HuH-7 (cell line): ENCODE results near the gene SRGAP3.

Source experiments
- DNase-seq: peaks from one replicate; pipeline ENCODE4 v3.0.0; 2011; ENCODE audit warnings: low spot score

SRGAP3 gene

DNA sequence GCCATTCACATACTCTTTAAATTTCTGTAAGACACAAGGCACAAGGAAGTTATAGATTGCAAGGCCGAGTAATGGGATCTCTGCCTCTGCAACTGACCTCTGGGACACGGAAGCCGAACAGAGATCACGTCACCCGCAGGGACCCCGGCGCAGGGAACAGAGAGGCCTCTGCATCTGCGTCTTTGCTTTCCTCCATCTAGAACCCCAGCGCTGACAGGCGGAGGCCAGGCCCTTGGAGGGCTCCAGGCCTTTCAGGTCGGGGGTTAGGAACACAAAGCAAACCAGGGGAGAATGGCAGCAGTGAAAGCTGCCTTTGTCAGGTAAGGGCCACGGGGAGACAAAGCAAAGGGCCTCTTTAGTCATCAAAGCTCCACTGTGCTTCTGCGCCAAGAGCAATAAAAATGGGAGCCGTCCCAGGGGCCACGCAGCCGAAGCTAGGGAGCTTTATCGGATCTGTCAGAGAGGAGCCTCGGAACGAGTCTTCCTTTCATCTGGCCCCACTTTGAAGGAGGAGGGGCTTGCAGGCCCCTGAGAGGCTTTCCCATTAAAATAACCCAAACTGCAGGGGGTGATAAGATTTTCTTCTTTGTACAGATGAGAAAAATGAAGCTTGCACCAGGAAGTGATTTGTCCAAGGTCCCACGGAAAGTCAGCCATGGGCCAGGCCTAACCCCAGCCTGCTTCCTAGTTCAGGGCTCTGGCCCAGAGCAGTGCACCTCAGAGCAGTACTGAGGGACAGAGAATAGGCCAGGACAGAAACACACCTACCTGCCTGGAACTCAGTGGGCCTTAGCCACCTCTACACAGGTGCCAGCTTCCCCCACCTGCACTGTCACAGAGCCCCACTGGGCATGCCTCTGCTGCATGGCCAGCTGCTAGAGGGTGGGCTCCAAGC, 201.7 kb downstream of the SRGAP3 start:
- DNase-seq = peak; percentile 37

DNA sequence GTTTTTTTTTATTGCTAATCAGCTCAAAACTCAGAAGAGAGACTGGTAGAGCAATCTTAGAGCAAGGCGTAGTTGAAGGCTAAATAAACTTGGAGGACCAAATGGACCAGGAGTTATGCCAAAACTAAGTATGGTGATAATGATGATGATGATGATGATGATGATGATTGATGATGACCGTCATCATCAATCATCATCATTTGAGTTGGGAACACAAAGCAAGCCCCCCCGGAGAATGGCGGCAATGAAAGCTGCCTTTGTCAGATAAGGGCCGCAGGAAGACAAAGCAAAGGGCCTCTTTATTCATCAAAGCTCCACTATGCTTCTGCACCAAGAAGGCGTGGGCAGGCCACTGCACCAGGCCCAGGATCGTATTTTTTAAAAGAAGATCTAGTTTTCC, 204.1 kb downstream of the SRGAP3 start:
- no peak for DNase-seq

DNA sequence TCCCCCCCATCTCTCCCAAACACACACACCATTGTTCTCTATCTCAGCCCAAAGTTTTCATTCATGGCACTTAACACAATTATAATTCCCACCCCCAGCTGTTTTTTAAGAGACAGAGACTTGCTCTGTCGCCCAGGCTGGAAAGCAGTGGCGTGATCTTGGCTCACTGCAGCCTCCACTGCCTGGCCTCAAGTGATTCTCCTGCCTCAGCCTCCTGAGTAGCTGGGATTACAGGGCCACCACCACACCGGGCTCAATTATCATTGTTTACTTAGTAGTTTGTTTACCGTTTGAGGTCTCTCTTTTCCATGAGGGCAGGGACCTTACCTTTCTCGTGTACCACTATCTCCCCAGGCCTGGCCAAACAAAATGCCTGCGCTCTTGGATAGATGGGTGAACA, 206.4 kb downstream of the SRGAP3 start:
- no peak for DNase-seq

DNA sequence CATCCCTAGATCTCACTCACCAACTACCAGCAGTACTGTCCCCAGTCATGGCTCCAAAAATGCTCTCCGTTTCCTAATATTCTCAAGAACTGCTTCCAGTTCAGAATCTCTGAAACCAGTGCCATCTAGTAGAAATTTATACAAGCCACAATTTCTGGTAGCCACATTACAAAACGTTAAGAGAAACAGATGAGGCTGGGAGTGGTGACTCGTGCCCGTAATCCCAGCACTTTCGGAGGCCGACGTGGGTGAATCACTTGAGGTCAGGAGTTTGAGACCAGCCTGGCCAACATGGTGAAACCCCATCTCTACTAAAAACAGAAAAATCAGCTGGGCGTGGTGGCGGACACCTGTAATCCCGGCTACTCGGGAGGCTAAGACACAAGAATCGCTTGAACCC, 207.8 kb downstream of the SRGAP3 start:
- no peak for DNase-seq

DNA sequence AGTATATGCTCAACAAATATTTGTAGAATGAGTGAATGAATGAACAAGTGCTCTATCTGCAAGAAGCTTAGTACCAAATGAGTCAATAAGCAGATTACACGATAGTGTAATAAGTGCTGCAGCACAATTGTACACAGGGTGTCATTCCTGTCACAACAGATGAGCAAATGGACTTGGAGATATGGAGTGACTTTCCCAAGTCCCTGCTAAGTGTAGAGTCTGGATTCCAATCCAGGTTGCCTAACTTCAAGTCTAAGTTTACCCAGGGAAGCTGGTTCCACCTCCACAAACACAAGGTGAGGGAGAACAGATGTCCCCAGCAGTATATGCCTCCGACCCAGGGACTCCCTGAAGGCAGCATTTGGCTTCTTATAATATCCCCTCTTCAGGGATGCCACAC, 208.4 kb downstream of the SRGAP3 start:
- peak; percentile 64 for DNase-seq

DNA sequence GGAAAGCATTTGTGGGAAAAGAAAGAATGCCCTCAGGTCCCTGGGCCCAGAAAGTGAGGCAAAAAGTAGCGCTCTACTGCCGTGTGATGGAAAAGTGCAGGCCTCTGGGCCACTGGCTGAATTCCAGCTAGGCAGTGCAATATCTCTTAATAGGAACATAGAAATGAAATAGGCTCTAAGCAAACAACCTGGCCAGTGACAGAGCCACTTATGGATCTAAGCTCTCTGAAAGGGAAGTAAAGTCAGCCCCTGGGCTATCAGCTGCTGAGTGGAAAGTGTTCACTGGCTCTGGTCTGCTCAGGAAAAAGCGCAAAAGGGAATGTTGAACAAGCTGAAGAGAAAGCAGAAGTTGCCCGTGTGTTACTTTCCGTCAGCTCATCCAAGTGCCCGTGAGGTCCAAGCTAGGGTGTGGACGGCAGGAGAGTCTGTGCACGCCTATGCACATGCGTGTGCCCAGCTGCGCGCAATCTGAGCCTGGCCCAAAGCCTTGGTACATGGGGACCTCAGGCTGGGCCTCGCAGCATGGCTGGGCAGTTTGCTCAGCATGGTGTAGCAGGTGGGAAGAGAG, 212.2 kb downstream of the SRGAP3 start:
- DNase-seq = no peak

DNA sequence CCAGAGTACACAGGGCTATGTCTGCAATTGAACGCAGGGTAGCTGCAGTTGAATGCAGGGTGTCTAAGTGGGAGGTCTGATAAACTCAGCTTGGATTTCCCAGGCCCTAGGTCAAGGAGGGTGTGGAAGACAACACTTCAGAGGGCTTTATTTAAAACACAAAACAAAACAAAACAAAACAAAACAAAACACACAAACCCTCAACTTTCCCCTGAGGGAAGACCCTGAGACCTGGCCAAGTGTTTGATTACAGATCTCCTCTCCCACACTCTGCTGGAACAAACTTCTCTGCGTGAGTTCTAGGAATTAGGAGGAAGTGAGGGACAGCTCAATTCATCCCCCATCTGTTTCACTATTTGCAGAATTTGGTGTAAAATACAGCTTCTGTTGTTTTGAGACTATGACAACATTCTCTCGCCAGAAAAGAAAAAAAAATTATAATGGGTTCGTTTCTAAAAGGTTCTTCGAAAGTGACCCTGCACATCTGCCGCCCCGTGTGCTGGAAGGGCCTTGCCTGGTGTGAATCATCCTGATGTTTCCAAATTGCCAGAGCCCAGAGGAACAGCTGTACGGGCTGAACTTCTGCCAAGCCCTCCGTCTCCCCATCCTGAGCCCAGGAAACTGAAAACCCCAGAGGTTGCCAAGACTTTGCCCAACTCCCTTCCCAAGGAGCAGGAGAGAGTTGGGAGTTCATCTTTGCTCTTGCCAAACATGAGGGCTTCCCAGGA, 212.9 kb downstream of the SRGAP3 start:
- no peak for DNase-seq

DNA sequence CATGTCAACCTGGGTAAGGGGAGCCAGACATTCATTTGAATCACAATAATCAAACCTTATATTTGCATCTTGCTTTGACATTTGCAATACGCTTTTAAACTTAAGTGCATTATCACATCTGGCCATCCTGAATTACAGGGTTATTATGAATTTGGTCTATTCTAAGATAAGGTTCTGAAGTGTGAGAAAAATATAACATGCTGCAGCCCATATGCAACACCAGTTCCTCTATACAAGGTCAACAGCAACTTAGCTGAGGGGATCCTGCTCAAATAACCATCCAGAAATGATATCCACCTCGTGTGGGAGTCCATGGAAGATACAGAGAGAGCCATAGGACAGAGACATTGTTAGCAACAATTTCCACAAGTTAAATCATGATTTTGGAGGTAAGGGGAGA, 213.5 kb downstream of the SRGAP3 start:
- no peak for DNase-seq

DNA sequence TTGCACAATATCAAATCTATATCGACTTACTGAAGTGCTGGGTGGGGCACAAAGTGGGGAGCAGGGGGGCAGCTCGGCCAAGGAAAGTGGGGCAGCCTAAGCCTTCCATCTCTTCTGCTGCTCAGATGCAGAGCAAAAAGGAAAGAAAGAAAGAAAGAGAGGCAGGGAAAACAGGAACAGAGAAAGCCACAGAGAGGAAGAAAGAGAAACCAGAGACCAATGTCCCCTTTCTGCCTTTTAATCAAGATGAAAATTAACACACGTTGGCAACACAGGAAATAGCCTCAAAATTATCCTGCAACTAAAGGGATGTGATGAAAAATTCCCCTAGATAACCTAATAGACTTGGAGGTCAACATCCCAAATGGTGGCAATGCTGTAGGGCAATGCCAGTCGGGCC, 214.0 kb downstream of the SRGAP3 start:
- DNase-seq = no peak

DNA sequence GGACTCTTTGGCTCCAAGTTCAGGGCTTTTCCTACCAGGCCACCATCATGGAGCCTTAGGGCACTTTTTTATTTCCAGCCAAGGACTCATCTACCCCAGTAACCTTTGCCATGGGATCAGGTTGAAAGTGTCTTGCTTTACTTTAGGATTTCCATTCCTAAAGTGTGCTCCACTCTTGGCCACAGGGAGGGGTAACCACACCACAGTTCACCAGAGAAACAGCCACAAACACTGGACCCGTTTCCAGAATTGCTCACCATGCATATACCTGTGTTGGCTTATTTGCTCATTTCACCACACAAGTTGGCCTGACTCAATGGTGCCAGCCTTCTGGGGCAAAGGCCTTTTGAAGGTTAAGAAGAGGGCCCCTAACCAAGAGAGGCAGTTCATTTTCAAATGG, 215.6 kb downstream of the SRGAP3 start:
- no peak for DNase-seq

DNA sequence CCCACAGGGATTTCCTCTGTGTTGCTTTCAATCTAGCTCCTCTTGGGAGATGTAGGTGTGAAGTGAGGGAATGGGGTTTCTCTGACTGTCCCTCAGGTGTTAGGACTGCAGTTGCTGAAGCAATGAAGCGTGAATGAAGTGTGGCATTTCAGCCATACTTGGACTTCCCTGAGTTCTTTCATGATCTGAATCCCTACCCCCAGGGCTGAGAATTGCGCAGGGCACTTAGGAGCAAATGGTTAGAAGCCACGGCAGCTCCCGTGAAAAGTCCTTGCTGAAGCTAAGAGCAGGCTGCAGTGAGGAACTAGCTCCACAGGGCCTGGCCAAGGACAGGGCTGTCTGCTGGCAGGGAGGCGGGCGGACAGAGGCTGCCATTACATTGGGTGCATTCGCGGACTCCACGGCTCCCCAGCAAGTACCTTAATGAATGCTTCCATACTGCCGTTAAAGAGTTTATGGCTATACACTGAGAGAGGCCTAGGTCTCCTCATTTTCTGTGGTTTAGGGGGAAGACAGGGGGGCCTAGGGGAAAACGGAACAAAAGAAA, 217.1 kb downstream of the SRGAP3 start:
- DNase-seq = no peak

DNA sequence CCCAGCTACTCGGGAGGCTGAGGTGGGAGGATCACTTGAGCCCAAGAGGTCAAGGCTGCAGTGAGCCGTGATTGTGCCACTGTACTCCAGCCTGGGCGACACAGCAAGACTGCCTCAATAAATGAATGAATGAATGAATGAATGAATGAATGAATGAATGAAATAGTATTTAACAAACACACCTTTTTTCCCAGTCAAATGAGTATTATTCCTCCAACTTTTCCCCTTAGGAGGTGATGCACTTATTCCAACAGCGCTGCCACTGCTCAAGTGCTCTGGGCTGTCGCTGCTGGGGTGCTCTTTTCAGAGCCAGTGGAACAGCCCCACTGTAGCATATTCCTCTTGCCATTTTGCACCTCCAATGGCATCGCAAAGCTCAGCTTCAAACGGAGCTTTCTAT, 219.4 kb downstream of the SRGAP3 start:
- no peak for DNase-seq

DNA sequence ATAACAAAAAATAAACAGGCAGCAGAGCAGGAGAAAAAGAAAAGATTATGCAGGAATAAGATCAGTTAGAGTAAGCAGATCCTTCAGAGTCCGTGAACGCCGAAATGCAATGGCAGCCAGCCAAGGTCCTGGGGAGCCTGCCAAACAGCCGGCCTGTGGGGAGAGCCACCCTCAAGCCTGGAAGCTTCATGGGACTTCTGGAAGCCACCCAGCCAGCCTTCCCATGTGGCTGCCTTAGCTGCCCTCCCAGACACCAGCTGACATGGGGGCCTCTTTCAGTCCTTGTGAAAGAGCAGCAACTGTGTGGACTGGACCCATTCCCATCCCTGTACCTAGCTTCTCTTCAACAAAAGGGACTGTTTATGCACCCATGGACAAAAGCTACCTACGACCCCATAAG, 221.3 kb downstream of the SRGAP3 start:
- no peak for DNase-seq

DNA sequence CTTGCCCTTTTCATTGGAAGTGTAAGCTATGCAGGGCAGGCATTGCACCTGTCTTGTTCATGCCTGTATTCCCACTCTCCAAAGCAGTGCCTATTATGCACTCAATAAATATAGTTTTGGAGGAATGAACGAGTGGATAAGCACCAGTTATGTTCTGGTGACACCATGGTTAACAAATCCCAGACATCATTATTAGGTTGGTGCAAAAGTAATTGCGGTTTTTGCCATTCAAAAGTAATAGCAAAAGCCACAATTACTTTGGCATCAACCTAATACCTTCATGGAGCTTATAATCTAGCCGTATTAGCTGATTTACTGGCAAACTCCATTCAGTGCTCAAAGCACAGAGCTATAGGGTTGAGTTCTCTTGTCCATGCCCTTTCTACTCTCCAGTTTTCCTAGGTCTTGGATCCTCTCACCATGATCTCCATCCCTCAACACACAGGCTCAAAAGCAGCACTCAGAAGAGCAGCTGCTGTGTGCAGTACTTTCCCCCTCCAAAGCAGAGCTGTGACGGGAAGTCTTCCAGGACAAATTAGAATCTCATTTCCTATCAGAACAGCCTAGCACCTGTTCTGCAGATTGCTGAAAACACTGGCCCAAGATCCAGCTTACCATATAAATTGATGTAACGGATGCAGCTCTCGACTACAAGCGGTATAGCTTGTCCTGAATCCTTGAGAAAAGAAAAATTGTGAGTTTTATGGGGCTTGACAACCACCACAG, 223.0 kb downstream of the SRGAP3 start:
- no peak for DNase-seq

DNA sequence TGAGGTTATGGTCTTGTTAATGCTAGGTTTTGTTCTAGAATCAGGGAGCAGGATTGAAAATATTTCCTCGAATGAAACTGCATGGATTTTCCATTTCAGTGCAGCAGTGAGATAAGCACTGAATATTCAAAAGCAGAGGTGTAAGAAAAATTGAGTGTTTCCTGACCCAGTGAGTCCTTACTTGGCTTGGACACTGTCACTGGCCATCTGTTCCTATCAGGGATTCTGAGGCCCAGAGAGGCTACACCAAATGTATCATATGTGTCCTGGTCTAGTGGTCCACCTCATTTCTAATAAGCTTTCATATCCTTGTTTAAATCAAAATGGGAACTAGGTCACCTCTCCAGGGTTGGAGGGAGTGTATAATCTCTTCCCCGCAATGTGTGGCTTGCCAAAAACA, 225.1 kb downstream of the SRGAP3 start:
- DNase-seq = no peak

DNA sequence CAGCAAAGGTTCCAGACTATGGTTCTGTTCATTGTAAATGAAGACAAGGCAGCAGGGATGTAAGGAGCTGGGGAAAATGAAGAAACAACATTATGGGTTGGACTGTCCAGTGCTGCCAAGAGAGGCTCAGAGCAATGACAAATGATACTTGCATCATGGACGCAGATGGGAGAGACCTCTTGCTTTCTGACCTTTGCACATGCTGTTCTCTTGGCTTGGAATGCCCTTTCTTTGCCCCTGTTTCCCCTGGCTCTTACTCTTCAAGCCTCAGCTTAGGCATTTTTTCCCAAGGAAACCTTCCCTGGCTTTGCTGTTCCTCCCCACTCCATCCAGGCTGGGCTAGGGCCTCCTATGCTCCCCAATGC, 226.2 kb downstream of the SRGAP3 start:
- no peak for DNase-seq

DNA sequence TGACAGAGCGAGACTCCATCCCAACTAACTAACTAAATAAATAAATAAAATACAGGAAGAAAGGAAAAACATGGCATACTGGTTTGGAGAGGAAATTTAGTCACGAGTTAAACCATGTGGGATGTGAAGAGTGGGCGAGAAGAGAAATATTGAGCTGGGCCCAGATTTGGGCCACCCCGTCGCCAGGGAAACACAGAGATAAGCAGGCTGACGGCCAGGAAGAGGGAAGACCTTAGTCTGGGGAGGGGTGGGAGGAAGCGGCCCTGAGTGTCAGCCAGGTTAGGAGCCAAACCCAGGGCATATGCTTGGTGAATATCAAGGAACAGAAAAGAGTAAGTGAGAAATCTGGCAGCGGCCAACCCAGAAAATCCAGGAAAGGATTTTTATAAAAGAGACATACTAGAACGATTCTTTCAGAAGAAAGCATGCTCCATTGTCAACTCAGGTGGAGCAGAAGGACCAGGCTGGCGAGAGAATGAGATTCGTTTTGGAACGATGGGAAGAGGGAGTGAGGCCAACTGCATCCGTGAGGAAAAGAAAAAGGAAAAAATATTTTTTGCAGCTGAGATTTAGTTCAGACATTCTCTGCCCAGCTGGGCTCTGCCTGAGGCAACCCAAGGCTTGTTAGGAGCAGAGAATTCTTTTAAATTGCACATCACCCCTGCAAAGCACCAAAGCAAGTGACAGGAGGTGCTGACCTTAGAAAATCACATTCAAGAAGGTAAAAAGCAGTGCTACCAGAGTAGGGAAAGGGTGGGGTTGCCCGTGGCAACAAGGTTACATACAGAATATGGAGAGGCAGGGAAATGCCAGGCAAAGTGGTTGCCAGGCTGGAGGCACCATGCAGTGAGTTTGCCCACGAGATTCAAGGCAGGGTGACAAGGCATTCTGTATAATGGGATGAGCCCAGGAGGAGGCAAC, 226.9 kb downstream of the SRGAP3 start:
- no peak for DNase-seq

DNA sequence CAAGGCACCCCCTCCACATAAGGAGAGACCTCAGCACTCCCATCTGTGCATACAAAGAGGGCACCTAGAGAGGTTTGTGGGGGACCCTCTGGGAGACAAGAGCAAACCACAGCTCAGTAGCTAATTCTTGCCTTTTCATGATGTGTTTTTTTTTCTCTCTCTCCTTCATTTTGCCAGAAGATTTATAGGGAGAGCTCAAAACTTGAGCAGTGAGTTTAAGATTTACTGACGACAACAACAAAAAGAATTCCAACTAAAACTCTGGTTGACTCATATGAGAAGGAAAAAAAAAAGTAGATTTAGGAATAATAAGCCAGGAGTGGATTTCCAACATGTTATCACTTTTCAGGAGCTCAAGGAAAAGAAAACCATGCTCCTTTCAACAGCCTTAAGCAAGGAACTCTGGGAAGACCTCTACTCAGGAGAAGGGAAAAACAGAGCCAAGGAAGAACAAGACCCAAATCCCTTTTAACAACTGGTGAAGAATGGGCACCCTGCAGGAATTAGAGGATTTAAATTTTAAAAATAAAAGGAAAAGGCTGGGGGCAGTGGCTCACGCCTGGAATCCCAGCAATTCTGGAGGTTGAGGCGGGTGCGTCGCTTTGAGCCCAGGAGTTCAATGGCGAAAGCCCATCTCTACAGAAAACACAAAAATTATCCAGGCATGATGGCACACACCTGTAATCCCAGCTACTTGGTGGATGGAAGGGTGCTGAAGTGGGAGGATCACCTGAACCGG, 228.0 kb downstream of the SRGAP3 start:
- DNase-seq = no peak

DNA sequence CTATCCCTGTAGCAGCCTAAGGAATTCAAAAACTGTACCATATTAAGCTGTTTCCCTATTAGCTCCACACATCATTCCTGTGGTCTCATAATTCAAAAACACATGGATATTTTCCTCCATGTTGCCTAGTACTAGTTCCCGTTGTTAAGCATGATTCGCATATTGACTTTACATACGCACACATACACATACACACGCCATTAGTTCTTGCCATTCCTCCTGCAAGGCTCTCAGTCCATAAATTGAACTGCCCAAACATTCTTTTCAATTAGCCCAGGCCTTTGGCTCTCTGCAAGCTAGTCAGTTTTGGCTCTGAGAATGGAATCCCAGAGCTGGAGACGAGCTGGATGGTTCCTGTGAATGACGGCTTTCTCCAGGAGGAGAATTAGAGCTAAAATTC, 229.0 kb downstream of the SRGAP3 start:
- DNase-seq = no peak

DNA sequence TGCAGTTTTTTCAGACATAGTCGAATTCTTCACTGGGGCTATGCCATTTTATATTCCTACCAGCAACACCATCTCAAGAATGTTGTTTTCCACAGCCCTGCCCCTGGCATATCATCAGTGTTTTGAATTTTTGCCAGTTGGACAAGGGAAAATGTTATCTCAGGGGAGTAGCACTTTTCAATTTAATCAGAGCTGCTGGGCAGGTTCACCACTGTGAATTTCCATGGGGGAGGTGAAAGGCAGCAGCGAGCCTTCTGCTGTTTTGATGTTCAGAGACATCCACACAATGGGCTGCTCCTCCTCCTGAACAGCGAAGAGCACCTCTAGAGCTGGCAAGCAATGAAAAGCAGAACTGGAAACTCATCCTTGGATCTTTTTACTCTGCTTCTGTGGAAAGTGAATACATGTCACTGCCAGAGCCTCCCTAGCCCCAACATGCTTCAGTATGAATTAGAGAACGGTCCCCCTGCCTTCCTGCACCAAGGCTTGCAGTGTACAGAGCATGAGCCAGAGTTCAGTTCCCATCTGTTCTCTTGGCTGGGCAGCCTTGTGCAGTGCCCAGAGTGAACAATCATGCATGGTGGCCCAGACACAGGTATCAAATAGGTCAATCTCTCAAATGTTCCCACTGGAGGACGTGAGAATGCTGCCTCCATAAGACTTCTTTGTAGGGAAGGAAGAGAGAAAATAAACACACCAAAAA, 230.0 kb downstream of the SRGAP3 start:
- DNase-seq = no peak
